Breast epithelium (tissue), 4 donors: ENCODE measurements around the gene PSMA7. TPM values are rescaled to one million over a fixed set of nuclear protein-coding genes. Genes with fewer than 3 reads are reported as not detected.

Experiments
- DNase-seq, 2 donors: peaks; one replicate each; pipeline ENCODE4 v3.0.0-alpha.2; 2019; ENCODE audit warnings: low spot score in 2 of 2
- H3K27ac ChIP-seq, 2 donors: fragments of 200-600 bp; sonication (generic) in 1 of 2; one replicate each; pipeline ENCODE4 v1.5.1; 2016 to 2019; ENCODE audit warnings: mild to moderate bottlenecking in 1 of 2
- H3K27me3 ChIP-seq, 2 donors: fragments of 200-600 bp; sonication (generic) in 1 of 2; one replicate each; pipeline versions ENCODE4 v1.5.1 to v1.6.0; 2017 to 2019; ENCODE audit warnings: control low read depth in 1 of 2, mild to moderate bottlenecking in 1 of 2
- H3K36me3 ChIP-seq: fragments of 200-600 bp; one replicate; pipeline ENCODE4 v1.5.1; 2019
- H3K4me1 ChIP-seq, 2 donors: fragments of 200-600 bp; sonication (generic); one replicate each; pipeline ENCODE4 v1.5.1; 2016 to 2019; ENCODE audit warnings: control low read depth in 1 of 2
- H3K4me3 ChIP-seq, 3 donors: fragments of 200-600 bp; sonication (generic); 1 replicate in 2 of 3; 2 replicates in 1 of 3; pipeline ENCODE4 v1.5.1; 2016 to 2019; ENCODE audit warnings: mild to moderate bottlenecking in 3 of 3, moderate library complexity in 2 of 3
- H3K9me3 ChIP-seq, 2 donors: fragments of 200-600 bp; sonication (generic) in 1 of 2; one replicate each; pipeline ENCODE4 v1.5.1; 2016 to 2019; ENCODE audit warnings: control low read depth in 1 of 2
- POLR2A ChIP-seq: fragments of 450-650 bp; IDR thresholded peaks from one replicate; pipeline ENCODE4 v1.6.1; 2016; ENCODE audit warnings: antibody characterized with exemption, mild to moderate bottlenecking, moderate library complexity
- POLR2AphosphoS5 ChIP-seq, 3 donors: sonication (generic); formaldehyde crosslinking; IDR thresholded peaks; one replicate each; pipeline ENCODE4 v1.6.1; 2017; ENCODE audit warnings: antibody characterized with exemption in 3 of 3
- intact Hi-C: fragments of 100-400 bp; cut with DNase I; formaldehyde crosslinking; loops from one replicate; pipeline ENCODE4 v1.15.1; 2023; ENCODE audit warnings: low total_unique reads
- total RNA-seq, 3 donors: library from RNA; depleted of rRNA; stranded (reverse); fragments of >200 nt; gene quantifications; one replicate each; pipeline ENCODE4 v1.1.0, GENCODE V29; 2016
- TF ChIP-seq, protein P1 (sequence below), 3 donors: fragments of 450-650 bp; IDR thresholded peaks; one replicate each; pipeline ENCODE4 v1.5.1; 2016 to 2017; ENCODE audit warnings: antibody characterized with exemption in 3 of 3, mild to moderate bottlenecking in 3 of 3, moderate library complexity in 3 of 3

Gene PSMA7
- total RNA-seq, 3 donors from 2014 or later: 200 to 579 (median 380) TPM

DNA sequence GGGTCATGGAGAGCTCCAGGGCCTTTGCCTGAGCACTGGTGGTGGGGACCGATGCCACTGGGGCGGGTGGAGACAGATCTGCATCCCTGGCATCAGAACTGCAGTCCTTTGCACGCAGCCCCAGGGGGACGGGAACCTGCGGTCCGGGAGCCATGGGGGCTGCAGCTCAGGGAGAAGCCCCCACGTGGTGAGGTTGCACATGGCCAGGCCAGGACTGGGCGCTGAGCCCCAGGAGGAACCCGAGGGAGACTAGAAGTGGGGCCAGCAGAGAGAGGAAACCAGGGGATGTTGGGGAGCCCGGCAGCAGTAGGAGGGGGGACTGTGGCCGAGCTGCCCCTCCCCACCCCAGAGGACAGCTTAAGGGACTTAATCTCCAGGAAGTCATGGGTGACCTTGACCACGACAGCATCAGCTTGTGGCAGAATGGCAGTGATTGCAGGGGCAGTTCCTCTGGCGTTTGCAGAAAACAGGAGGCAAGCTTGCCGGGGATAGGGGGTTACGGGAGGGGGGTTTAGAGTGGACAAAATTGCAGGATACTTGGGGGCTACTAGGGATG is 38.9 kb downstream of the PSMA7 start:
- no peak for TF ChIP-seq POLR2A
- TF ChIP-seq POLR2AphosphoS5 (IDR thresholded peaks at IDR 0.05): no peak
- TF ChIP-seq, protein P1, sequence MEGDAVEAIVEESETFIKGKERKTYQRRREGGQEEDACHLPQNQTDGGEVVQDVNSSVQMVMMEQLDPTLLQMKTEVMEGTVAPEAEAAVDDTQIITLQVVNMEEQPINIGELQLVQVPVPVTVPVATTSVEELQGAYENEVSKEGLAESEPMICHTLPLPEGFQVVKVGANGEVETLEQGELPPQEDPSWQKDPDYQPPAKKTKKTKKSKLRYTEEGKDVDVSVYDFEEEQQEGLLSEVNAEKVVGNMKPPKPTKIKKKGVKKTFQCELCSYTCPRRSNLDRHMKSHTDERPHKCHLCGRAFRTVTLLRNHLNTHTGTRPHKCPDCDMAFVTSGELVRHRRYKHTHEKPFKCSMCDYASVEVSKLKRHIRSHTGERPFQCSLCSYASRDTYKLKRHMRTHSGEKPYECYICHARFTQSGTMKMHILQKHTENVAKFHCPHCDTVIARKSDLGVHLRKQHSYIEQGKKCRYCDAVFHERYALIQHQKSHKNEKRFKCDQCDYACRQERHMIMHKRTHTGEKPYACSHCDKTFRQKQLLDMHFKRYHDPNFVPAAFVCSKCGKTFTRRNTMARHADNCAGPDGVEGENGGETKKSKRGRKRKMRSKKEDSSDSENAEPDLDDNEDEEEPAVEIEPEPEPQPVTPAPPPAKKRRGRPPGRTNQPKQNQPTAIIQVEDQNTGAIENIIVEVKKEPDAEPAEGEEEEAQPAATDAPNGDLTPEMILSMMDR (IDR thresholded peaks at IDR 0.05): no peak
- no peak overlapping the region for H3K27ac ChIP-seq
- intact Hi-C loops: no loop called here
- H3K4me3 ChIP-seq: no peak overlapping the region
- peaks cover 46 to 47% of the 10 kb centered on the region in 2 donors for H3K9me3 ChIP-seq
- H3K4me1 ChIP-seq: no peaks in the 10 kb centered on the region
- H3K36me3 ChIP-seq: no peaks in the 10 kb centered on the region
- no peak for DNase-seq
- H3K27me3 ChIP-seq: peaks cover 0 to 9% of the 10 kb centered on the region in 2 donors

DNA sequence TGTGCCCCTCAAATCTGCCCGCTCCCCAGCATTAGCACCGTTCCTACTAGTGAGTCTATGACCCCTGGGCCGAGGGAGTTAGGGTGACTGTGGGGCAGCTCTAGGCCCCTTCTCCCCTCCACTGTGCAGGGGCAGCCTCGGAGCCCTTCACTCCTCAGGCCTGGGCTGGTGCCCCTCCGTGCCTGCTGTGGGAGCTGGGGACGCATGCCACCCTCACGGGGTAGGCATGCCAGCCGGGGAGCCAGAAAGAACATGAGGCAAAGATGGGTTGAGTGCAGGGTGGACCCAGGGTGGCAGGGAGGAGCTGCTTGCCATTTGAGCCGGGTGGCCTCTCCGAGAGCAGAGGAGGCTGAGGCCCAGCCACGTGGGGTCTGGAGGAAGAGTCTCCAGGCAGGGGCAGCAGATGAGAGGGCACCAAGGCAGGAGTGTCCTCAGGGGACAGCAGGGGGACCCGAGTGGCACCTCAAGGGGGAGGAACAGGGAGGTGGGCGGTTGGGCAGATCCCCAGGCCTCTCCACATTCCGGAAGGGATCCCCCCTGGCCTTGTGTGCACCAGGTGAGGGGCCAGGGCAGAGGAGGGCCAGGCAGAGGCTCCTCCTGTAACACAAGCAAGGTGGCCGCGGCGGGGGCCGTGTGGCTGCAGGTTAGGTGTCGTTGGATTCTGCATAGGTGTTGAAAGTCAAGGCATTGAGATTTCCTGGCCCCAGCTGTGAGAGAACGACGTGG is 39.5 kb downstream of the PSMA7 start:
- H3K27ac ChIP-seq: no peak overlapping the region
- H3K9me3 ChIP-seq: peaks cover 41 to 42% of the 10 kb centered on the region in 2 donors
- H3K36me3 ChIP-seq: no peaks in the 10 kb centered on the region
- DNase-seq: no peak
- intact Hi-C loops: no loop called here
- TF ChIP-seq, protein P1 (IDR thresholded peaks at IDR 0.05): no peak
- TF ChIP-seq POLR2AphosphoS5 (IDR thresholded peaks at IDR 0.05) (no peak), POLR2A (no peak)
- no peak overlapping the region for H3K4me3 ChIP-seq
- peaks cover 0 to 9% of the 10 kb centered on the region in 2 donors for H3K27me3 ChIP-seq
- no peaks in the 10 kb centered on the region for H3K4me1 ChIP-seq

DNA sequence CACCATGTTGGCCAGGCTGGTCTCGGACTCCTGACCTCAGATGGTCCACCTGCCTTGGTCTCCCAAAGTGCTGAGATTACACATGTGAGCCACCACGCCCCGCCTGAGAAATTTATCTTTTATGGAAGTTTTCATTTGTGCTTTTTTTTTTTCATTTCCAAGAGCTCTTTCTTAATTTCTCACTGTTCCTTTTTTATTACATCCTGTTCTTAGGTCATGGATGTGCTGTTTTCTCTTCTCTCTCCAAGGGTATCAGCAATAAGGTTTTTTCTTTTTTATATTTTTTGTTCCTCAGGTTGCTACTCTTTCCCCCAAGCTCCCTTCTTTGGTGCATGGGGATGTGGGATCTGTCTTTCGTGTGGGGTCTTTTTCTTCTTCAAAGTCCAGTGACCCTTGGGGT is 42.1 kb downstream of the PSMA7 start:
- TF ChIP-seq, protein P1 (IDR thresholded peaks at IDR 0.05): no peak
- no peak for TF ChIP-seq POLR2AphosphoS5 (IDR thresholded peaks at IDR 0.05)
- no peak for TF ChIP-seq POLR2A
- no peak overlapping the region for H3K27ac ChIP-seq
- no peak overlapping the region for H3K4me3 ChIP-seq
- no peaks in the 10 kb centered on the region for H3K36me3 ChIP-seq
- no peak for DNase-seq
- intact Hi-C loops: no loop called here
- H3K4me1 ChIP-seq: no peaks in the 10 kb centered on the region
- H3K27me3 ChIP-seq: peaks cover 0 to 9% of the 10 kb centered on the region in 2 donors
- H3K9me3 ChIP-seq: peaks cover 21 to 22% of the 10 kb centered on the region in 2 donors

DNA sequence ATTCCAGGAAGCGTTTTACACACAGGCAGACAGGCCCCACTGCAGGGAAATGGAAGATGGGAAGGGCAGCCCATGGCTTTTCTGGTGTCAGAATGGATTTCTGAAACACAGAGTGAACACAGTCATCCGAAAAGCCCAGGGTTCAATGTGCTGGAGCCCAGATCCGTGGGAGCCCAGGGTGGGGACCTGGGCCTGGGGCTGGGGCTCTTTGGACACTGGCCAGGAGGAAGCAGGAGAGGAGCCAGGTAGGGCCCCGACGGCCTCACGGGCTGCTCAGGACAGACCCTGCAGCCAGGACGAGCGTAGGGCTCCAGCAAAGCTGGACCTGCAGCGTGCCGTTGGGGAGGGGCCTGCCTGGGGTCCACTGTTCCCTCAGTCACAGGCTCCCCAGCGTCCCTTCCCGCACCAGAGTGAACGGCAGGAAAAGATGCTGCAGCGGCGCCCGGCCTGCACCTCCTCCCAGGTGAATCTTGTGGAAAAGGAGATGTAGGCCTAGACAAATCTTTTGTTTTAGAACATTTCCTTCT is 45.2 kb downstream of the PSMA7 start:
- H3K4me1 ChIP-seq: no peaks in the 10 kb centered on the region
- no peak overlapping the region for H3K4me3 ChIP-seq
- no peak overlapping the region for H3K27ac ChIP-seq
- no peaks in the 10 kb centered on the region for H3K27me3 ChIP-seq
- peaks cover 19 to 21% of the 10 kb centered on the region in 2 donors for H3K9me3 ChIP-seq
- intact Hi-C loops: no loop called here
- H3K36me3 ChIP-seq: no peaks in the 10 kb centered on the region
- TF ChIP-seq POLR2AphosphoS5 (IDR thresholded peaks at IDR 0.05) (no peak), POLR2A (no peak)
- TF ChIP-seq, protein P1 (IDR thresholded peaks at IDR 0.05): no peak
- no peak for DNase-seq
